GM12878 (cell line): ENCODE results near the gene PON1. TPM values are rescaled to one million over a fixed set of nuclear protein-coding genes. Genes with fewer than 3 reads are reported as not detected.

Source experiments
- ATAC-seq: fragments of 200-7000 bp; cut with Tn5 transposase; 3 replicates; pipeline ENCODE4 v1.9.1; 2020; ENCODE audit warnings: mild to moderate bottlenecking, moderate library complexity
- BruUV-seq: library from RNA; stranded (reverse); fragments of 400-500 nt; replicated peaks from 2 replicates; lab custom pipeline; 2021; lab: Mats Ljungman, UMichigan
- CTCF ChIA-PET: fragments of 300-600 bp; sonication (Branson Sonifier 250); formaldehyde crosslinking; extraction: SDS; loops from one replicate; lab custom pipeline; 2021; ENCODE audit warnings: inconsistent platforms; lab: Yijun Ruan, JAX
- POLR2A ChIA-PET: fragments of 350-600 bp; formaldehyde crosslinking; extraction: SDS; loops from one replicate; lab custom pipeline; 2021; ENCODE audit warnings: inconsistent platforms; lab: Charles Lee
- RAD21 ChIA-PET: fragments of 300-600 bp; sonication (Branson Sonifier 250); formaldehyde crosslinking; loops from one replicate; lab custom pipeline; 2023; ENCODE audit warnings: antibody characterized with exemption; ENCODE audit not compliant: unreplicated experiment; lab: Charles Lee
- SMC1A ChIA-PET: fragments of 300-600 bp; sonication (Branson Sonifier 250); formaldehyde crosslinking; loops from one replicate; lab custom pipeline; 2023; ENCODE audit not compliant: unreplicated experiment, uncharacterized antibody; lab: Charles Lee
- DNase-seq: peaks from one replicate; pipeline ENCODE4 v3.0.0-alpha.2; 2011; ENCODE audit warnings: low read depth, low spot score
- FAIRE-seq: peaks from 3 replicates; lab custom pipeline; 2011; peaks lifted over from hg19 to GRCh38; lab: Jason Lieb, UNC
- H2AFZ ChIP-seq: 2 replicates; pipeline ENCODE4 v1.6.0; 2011; ENCODE audit warnings: low read depth, low read length, control low read depth; ENCODE audit not compliant: control insufficient read depth
- H3K27ac ChIP-seq: 2 replicates; pipeline ENCODE4 v1.5.1; 2011; ENCODE audit warnings: control low read depth; ENCODE audit not compliant: control insufficient read depth, insufficient read depth
- H3K27me3 ChIP-seq, 2 experiments: replicated peaks in 1 of 2; 2 replicates each; pipeline versions ENCODE4 v1.6.0 to v1.6.1; 2011; ENCODE audit warnings: low read length in 1 of 2; ENCODE audit not compliant: control insufficient read depth in 2 of 2, insufficient read depth in 2 of 2
- H3K36me3 ChIP-seq, 2 experiments: 2 replicates each; pipeline ENCODE4 v1.5.1; 2011; ENCODE audit warnings: low read length in 1 of 2; ENCODE audit not compliant: control insufficient read depth in 2 of 2, insufficient read depth in 2 of 2
- H3K4me1 ChIP-seq: 2 replicates; pipeline ENCODE4 v1.6.1; 2011; ENCODE audit warnings: mild to moderate bottlenecking, low read length, moderate library complexity, mixed read lengths; ENCODE audit not compliant: control insufficient read depth, insufficient read depth
- H3K4me2 ChIP-seq: 2 replicates; pipeline ENCODE4 v1.6.0; 2011; ENCODE audit warnings: control low read depth; ENCODE audit not compliant: control insufficient read depth, insufficient read depth
- H3K4me3 ChIP-seq: fragments of 200-600 bp; sonication (generic); 2 replicates; pipeline ENCODE4 v1.5.1; 2016
- H3K79me2 ChIP-seq: 2 replicates; pipeline ENCODE4 v1.6.0; 2011; ENCODE audit warnings: low read length; ENCODE audit not compliant: control insufficient read depth, insufficient read depth
- H3K9ac ChIP-seq: 2 replicates; pipeline ENCODE4 v1.8.0; 2011; ENCODE audit warnings: low read length, control low read depth, mixed read lengths; ENCODE audit not compliant: control insufficient read depth, insufficient read depth
- H3K9me3 ChIP-seq: replicated peaks from 3 replicates; pipeline ENCODE4 v1.5.1; 2011; ENCODE audit warnings: mild to moderate bottlenecking, low read length; ENCODE audit not compliant: control insufficient read depth, insufficient read depth
- H4K20me1 ChIP-seq: 2 replicates; pipeline ENCODE4 v1.6.0; 2011; ENCODE audit not compliant: control insufficient read depth, insufficient read depth
- ATF3 ChIP-seq: IDR thresholded peaks from 2 replicates; pipeline ENCODE4 v1.6.1; 2011; ENCODE audit warnings: low read depth, mild to moderate bottlenecking, low read length, moderate library complexity, borderline replicate concordance; ENCODE audit errors: extremely low read depth
- EED ChIP-seq: sonication (generic); IDR thresholded peaks from 2 replicates; pipeline ENCODE4 v1.6.1; 2016; ENCODE audit warnings: antibody characterized with exemption, low read depth
- FOS ChIP-seq: IDR thresholded peaks from 3 replicates; pipeline ENCODE4 v1.6.1; 2011; ENCODE audit warnings: borderline replicate concordance; ENCODE audit not compliant: insufficient read length; ENCODE audit errors: extremely low read depth
- LARP7 ChIP-seq: fragments of 450-650 bp; IDR thresholded peaks from 2 replicates; pipeline ENCODE4 v1.6.1; 2017; ENCODE audit warnings: mild to moderate bottlenecking
- MTA3 ChIP-seq: IDR thresholded peaks from 2 replicates; pipeline ENCODE4 v1.6.1; 2012; ENCODE audit warnings: low read length, inconsistent platforms, borderline replicate concordance
- NFIC ChIP-seq: IDR thresholded peaks from 2 replicates; pipeline ENCODE4 v1.6.1; 2012; ENCODE audit warnings: low read depth, mild to moderate bottlenecking, inconsistent platforms, low read length, moderate library complexity
- NFXL1 ChIP-seq: fragments of 450-650 bp; IDR thresholded peaks from 2 replicates; pipeline ENCODE4 v1.6.1; 2017; ENCODE audit warnings: antibody characterized with exemption, mild to moderate bottlenecking, borderline replicate concordance
- NR2C1 ChIP-seq: fragments of 450-650 bp; IDR thresholded peaks from 2 replicates; pipeline ENCODE4 v1.6.1; 2017; ENCODE audit warnings: antibody characterized with exemption, mild to moderate bottlenecking, moderate library complexity
- RELA ChIP-seq: fragments of 450-650 bp; IDR thresholded peaks from 2 replicates; pipeline ENCODE4 v1.8.0; 2014; ENCODE audit warnings: borderline replicate concordance; ENCODE audit not compliant: partially characterized antibody
- TBL1XR1 ChIP-seq: IDR thresholded peaks from 2 replicates; pipeline ENCODE4 v1.6.1; 2012; ENCODE audit warnings: low read depth, low read length, improper control_type of control experiment
- ZBED1 ChIP-seq: IDR thresholded peaks from 2 replicates; pipeline ENCODE4 v1.6.1; 2016; ENCODE audit warnings: borderline replicate concordance
- ZNF622 ChIP-seq: fragments of 450-650 bp; IDR thresholded peaks from 2 replicates; pipeline ENCODE4 v1.6.1; 2017; ENCODE audit warnings: mild to moderate bottlenecking, inconsistent platforms
- WGBS: methylation state at CpG from one replicate; pipeline ENCODE4 v1.1.6; 2016; ENCODE audit warnings: low lambda C conversion rate; ENCODE audit not compliant: insufficient replicate concordance, insufficient coverage; ENCODE audit errors: missing lambda C conversion rate; 5-methylcytosine and 5-hydroxymethylcytosine counted together
- in situ Hi-C: fragments of 300-500 bp; cut with MboI; formaldehyde crosslinking; loops from 9 replicates; pipeline ENCODE4 v1.14.3; 2018; ENCODE audit warnings: mixed read lengths
- intact Hi-C: fragments of 100-400 bp; cut with micrococcal nuclease; formaldehyde crosslinking; loops from one replicate; pipeline ENCODE4 v1.14.2; 2022; ENCODE audit not compliant: unreplicated experiment
- polyA plus RNA-seq, 11 experiments: library from polyadenylated mRNA; depleted of rRNA in 4 of 11; unstranded in 6 of 11; stranded (reverse) in 5 of 11; fragments of >200 nt; fragmentation: Nextera tagmentation in 4 of 11; fragmentation: Illumina TruSeq in 1 of 11; extraction: Ambion mirVana in 4 of 11; extraction: Trizol in 1 of 11; gene quantifications; 1 replicate in 1 of 11; 2 replicates in 10 of 11; pipeline versions ENCODE4 v1.2.1 to v1.2.3, GENCODE V29; 2011 to 2016; ENCODE audit warnings: inconsistent platforms in 2 of 11, missing spikeins in 2 of 11, low read depth in 1 of 11
- total RNA-seq, 4 experiments: library from RNA; depleted of rRNA in 3 of 4; stranded (reverse); fragments of >200 nt in 3 of 4; fragmentation: Illumina TruSeq in 1 of 4; extraction: Trizol in 1 of 4; gene quantifications; 2 replicates each; pipeline versions ENCODE4 v1.2.1 to v1.2.3, GENCODE V29; 2013 to 2021
- TF ChIP-seq, protein P1 (sequence below): IDR thresholded peaks from 2 replicates; pipeline ENCODE4 v1.6.1; 2012; ENCODE audit warnings: low read length, inconsistent platforms
- TF ChIP-seq, protein P2 (sequence below): IDR thresholded peaks from 2 replicates; pipeline ENCODE4 v1.6.1; 2011; ENCODE audit warnings: low read depth, low read length, improper control_type of control experiment, borderline replicate concordance

PON1 gene
- total and polyA plus RNA-seq, 10 of the 15 experiments (the other 5 are each of a cell fraction or from before 2014, with no cell fraction given) = 0.10 to 0.26 (median 0.23) TPM; not detected in 4

- no peak for TF ChIP-seq NR2C1
- no peak for TF ChIP-seq TBL1XR1
- no peak for TF ChIP-seq FOS
- TF ChIP-seq LARP7 = no peak
Measured at GRCh38 chr7:95322854-95323253, 1.5 kb downstream of the PON1 start (continued).

DNA sequence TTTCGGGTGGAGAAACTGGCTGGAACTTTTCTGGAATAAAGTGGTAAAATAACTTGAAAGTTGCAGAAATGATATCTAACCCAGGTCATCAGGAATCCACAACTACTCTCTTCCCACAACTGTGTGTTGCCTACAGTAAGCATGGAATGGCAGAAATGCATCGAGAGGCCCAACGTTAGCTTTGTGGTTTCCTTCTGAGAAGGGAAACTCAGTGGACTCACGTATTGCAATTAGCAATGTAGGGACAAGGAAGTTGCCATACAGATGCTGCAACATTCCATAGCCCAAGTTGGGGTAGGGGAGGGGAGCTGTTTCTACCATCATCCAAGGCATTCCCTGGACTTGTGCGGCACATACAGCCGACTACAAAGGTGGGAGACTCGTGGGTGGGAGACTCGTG, 1.9 kb downstream of the PON1 start:
- DNase-seq = no peak
- Histone ChIP-seq H3K4me2 (no peak overlapping the region), H3K9me3 (no peaks in the 10 kb centered on the region), H3K27me3 (no peaks in the 10 kb centered on the region)
- intact Hi-C loops = no loop called here
- TF ChIP-seq, protein P1, sequence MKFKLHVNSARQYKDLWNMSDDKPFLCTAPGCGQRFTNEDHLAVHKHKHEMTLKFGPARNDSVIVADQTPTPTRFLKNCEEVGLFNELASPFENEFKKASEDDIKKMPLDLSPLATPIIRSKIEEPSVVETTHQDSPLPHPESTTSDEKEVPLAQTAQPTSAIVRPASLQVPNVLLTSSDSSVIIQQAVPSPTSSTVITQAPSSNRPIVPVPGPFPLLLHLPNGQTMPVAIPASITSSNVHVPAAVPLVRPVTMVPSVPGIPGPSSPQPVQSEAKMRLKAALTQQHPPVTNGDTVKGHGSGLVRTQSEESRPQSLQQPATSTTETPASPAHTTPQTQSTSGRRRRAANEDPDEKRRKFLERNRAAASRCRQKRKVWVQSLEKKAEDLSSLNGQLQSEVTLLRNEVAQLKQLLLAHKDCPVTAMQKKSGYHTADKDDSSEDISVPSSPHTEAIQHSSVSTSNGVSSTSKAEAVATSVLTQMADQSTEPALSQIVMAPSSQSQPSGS = no peak
- TF ChIP-seq ZBED1 (no peak), EED (no peak), NFIC (no peak), MTA3 (no peak), NFXL1 (no peak), RELA (no peak), ATF3 (no peak), ZNF622 (no peak)
- TF ChIP-seq, protein P2, sequence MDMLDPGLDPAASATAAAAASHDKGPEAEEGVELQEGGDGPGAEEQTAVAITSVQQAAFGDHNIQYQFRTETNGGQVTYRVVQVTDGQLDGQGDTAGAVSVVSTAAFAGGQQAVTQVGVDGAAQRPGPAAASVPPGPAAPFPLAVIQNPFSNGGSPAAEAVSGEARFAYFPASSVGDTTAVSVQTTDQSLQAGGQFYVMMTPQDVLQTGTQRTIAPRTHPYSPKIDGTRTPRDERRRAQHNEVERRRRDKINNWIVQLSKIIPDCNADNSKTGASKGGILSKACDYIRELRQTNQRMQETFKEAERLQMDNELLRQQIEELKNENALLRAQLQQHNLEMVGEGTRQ = no peak
- TF ChIP-seq, all 136 proteins: peak for 0
- Histone ChIP-seq H3K4me3 (no peak overlapping the region), H3K79me2 (no peaks in the 10 kb centered on the region), H3K9ac (no peak overlapping the region), H4K20me1 (no peaks in the 10 kb centered on the region), H3K4me1 (no peaks in the 10 kb centered on the region), H3K36me3 (no peaks in the 10 kb centered on the region), H2AFZ (no peak overlapping the region), H3K27ac (no peak overlapping the region)
- FAIRE-seq (no peak), ATAC-seq (no peak)
- in situ Hi-C loops = no loop called here
- POLR2A ChIA-PET = no interaction called here
- CTCF ChIA-PET = interaction anchor here (1.4 kb wide), 2 partner anchors 10 to 189 kb away, joined by 4 to 5 read pairs; no protein-coding TSS in a partner anchor
- RAD21 ChIA-PET = interaction anchor here (1.4 kb wide), 1 partner anchor 154 kb away, joined by 5 read pairs; no protein-coding TSS in a partner anchor
- SMC1A ChIA-PET = interaction anchor here (0.7 to 1.4 kb wide), 4 partner anchors 12 to 159 kb away, joined by 3 to 5 read pairs (median 4); no protein-coding TSS in a partner anchor
- no TSS peak for BruUV-seq
- WGBS = 19% methylated on average over 7 of the region's 8 CpGs
